ENCODE measurements around the gene ACRBP.

GRCh38 chr12:6592087-6592486, 55.1 kb downstream of the ACRBP start:
- no peak for TF ChIP-seq POLR2AphosphoS5 (IDR thresholded peaks at IDR 0.05)
- no peak for TF ChIP-seq CTCF (IDR thresholded peaks at IDR 0.05)
- no peak for TF ChIP-seq POLR2A (IDR thresholded peaks at IDR 0.05)

Measured in suprapubic skin (tissue), 4 donors.